ENCODE data around the gene HVCN1.

DNA sequence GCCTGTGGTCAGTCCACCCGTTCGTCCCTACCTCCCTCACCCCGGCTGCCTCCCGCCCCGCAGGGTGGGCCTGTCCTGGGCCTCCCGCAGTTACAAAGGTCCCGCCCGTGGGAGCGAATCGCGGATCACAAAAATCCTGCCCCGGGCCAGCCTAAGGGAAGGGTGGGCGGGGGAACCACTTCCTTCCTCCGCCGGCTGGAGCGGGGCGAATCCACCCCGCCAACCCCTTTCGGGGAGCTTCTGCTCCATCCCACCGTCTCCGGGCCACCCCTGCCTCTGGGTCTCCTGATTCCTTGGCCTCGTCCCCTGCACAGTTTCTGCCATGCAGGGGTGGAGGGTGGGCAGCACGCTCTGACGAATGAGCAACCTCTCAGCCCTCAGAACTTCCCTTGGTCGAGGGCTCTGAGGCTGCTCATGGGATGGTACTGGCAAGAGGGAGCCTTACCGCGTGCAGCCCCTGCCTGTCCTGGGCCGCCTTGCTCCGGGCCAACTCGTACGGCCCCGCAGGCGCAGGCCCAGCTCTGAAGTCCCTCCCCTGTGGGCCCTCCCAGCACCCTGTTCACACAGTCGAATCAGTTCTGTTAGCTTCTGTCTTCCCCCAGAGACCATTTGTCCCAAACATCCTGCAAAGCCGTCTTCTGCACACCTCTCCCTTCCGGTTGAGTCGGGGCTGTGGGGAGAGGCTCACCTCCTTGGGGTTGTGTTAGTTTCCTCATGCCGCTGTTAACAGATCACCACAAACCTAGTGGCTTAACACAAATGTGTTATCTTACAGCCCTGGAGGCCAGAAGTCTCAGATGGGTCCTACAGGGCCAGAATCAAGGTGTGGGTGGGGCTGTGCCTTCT lies 589 bp upstream of the HVCN1 start:
- TF ChIP-seq POLR2A (IDR thresholded peaks at IDR 0.05): no peak
- TF ChIP-seq, protein P1, sequence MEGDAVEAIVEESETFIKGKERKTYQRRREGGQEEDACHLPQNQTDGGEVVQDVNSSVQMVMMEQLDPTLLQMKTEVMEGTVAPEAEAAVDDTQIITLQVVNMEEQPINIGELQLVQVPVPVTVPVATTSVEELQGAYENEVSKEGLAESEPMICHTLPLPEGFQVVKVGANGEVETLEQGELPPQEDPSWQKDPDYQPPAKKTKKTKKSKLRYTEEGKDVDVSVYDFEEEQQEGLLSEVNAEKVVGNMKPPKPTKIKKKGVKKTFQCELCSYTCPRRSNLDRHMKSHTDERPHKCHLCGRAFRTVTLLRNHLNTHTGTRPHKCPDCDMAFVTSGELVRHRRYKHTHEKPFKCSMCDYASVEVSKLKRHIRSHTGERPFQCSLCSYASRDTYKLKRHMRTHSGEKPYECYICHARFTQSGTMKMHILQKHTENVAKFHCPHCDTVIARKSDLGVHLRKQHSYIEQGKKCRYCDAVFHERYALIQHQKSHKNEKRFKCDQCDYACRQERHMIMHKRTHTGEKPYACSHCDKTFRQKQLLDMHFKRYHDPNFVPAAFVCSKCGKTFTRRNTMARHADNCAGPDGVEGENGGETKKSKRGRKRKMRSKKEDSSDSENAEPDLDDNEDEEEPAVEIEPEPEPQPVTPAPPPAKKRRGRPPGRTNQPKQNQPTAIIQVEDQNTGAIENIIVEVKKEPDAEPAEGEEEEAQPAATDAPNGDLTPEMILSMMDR (IDR thresholded peaks at IDR 0.05): no peak

Data from thyroid gland (tissue), 4 donors.